ENCODE results near the gene LTA. TPM values are rescaled to one million over a fixed set of nuclear protein-coding genes. Genes with fewer than 3 reads are reported as not detected.
A peak's percentile ranks its signal among the peaks of the same experiment; 100 is the strongest.
"Not testable (repeated sequence)": the region's sequence is repeated elsewhere in the genome, so short reads cannot be mapped to it uniquely, and the experiment has no call there.

Gene LTA
- total RNA-seq, 1 donor from 2014 or later = not detected

GRCh38 chr6:31586008-31586407 lies 13.9 kb downstream of the LTA start, which contains the start of gene LST1:
Gene LST1 (plus strand): TSS chr6:31586277. CDS start chr6:31587300, 1,023 bp downstream.
- DNase-seq (ENCODE audit: low read depth) = no peak

DNA sequence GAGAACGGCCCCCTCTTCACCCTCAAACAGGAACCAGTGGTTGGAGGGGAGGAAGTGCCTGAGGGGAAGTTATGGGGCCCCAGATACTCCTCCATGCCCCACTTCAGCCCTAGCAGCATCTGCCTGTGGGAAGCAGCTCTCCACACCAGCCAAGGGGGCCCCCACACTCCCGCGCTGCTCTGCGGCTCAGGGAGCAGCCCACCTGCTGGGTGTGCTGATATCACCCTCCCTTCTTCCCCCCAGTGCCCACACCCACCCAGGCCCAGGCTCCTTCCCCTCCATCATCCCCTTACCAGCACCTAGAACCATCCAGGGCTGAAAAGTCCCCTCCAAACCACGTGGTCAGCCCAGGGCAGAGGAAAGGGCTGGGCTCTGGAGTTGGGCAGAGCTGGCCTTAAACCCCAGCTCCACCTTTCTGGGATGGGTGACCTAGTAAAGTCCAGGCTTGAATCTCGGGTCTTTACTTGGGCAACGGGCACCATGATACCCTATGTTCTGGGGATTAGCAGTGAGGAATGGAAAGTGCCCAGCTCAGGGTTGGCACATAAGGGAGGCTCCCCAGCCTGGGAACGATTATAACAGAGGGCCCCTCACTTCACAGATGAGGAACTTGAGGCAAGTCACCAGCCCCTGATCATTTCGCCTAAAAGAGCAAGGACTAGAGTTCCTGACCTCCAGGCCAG lies 14.7 kb downstream of the LTA start:
- DNase-seq (ENCODE audit: low read depth) = no peak

DNA sequence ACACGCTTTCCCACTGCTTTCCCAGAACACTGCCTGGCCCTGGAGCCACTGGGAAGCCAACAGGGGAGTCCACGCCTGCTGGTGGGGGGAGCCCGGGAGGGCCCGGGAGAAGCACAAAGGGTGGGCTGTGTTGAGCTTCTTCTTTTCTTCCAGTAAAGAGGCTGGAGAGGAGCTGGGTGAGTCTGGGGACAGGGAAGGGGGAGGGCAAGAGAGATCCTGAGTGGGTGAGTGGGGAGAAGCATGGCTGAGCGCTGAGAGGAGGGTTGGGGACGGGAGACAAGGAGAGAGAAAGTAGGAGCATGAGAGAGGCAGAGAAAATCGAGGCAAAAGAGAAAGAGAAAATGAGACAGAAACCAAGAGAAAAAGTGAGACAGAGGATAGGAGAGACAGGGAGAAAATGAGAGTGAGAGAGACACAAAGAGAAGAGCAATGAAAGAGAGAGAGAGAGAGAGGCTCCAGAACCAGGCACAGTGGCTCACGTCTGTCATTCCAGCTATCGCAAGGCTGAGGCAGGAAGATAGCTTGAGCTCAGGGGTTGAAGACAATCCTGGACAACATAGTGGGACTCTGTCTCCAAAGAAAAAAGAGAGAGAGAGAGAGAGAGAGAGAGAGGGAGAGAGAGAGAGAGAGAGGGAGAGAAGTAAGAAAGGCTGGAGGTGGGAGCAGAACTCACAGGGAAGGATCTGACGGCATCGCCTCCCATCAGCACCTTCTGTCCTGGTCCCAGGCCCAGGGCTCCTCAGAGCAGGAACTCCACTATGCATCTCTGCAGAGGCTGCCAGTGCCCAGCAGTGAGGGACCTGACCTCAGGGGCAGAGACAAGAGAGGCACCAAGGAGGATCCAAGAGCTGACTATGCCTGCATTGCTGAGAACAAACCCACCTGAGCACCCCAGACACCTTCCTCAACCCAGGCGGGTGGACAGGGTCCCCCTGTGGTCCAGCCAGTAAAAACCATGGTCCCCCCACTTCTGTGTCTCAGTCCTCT lies 16.0 kb downstream of the LTA start:
- no peak for DNase-seq (ENCODE audit: low read depth)

DNA sequence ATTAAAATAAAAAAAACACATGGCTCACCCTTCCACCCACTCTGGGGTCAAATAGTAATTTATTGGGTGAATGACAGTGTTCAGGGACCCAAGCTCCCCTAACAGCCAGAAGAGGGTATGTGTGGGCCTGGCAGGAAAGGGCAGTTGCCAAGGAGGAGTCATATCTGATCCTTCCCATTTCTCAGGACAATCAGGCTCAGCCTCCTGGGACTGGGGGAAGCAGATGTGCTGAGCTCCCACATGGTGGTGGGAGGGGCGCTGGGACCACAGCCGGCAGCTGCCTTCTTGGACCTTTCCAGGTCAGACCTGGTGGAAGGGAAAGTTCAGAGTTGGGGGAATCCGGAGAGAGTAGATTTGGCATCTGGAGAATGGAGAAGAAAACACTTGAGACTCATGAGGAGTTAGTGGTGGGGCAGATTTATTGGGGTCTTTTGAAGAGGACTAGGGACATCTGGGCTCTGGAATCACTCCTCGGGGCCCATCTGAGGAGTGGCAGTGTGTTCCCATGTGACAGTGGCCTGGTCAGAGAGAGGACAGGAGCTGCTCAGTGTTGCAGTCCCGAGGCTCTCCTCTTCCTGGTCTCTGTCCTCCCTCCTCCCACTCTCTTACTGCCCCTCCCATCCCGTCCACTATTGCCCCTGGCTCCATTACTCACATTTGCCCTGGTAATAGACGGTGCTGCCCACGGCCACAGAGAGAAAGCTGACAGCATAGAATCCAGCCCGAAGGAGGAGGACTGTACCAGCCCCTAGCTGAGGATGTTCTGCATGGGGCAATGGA lies 17.0 kb downstream of the LTA start:
- peak; percentile 27 for DNase-seq (ENCODE audit: low read depth)

DNA sequence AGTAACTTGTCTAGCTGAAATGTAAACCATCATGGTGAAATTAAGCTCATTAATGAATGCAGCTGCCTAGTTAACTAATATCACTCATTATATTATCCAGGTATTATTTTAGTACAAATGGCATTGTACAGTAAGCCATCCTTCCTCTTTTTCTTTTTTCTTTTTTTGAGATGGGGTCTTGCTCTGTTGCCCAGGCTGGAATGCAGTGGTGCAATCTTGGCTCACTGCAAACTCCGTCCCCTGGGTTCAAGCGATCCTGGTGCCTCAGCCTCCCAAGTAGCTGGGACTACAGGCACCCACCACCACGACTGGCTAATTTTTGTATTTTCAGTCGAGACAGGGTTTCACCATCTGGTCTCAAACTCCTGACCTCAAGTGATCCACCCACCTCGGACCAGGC lies 18.6 kb downstream of the LTA start:
- not testable (repeated sequence) for DNase-seq (ENCODE audit: low read depth)

- DNase-seq (ENCODE audit: low read depth) = no peak
Measured at GRCh38 chr6:31592396-31592771, 20.3 kb downstream of the LTA start.

GRCh38 chr6:31597006-31597405 lies 24.9 kb downstream of the LTA start:
- DNase-seq (ENCODE audit: low read depth) = peak; percentile 24

DNA sequence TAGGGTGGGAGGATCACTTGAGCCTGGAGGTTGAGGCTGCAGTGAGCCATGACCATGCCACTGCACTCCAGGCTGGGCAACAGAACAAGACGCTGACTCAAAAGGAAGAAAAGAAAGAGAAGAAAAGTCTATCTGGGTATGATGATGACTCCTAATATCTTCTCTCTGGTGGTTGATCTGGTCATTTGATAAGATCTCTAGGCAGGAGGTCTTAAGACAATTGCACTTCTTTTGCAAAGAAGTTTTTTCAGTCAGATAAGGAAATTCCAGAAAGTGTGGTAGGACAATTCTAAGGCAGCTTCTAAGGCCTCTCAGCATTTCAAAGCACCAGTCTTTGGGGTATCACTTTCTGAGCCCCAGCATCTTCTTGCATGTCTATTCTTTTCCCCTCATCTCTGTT lies 35.2 kb downstream of the LTA start:
- DNase-seq (ENCODE audit: low read depth) = no peak

GRCh38 chr6:31609519-31610406 lies 37.7 kb downstream of the LTA start:
- no peak for DNase-seq (ENCODE audit: low read depth)

DNA sequence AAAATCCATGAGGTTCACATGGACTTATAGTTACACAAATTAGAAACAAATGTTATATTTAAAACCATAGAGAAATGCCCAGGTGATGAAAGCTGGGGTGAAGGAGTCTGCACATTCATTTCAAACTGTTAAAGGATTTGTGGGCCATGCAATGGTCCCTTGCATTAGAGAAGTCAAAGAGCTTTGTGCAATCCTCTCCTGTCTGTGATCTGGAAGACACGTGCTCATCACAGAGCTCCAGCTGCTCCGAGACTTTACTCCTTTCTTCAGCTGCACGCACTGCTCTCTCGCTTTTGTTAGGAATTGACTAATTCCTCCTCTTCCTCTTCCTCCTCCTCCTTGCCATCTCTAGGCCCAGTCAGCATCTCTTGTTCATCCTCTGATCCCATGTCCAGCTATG lies 38.9 kb downstream of the LTA start:
- no peak for DNase-seq (ENCODE audit: low read depth)

DNA sequence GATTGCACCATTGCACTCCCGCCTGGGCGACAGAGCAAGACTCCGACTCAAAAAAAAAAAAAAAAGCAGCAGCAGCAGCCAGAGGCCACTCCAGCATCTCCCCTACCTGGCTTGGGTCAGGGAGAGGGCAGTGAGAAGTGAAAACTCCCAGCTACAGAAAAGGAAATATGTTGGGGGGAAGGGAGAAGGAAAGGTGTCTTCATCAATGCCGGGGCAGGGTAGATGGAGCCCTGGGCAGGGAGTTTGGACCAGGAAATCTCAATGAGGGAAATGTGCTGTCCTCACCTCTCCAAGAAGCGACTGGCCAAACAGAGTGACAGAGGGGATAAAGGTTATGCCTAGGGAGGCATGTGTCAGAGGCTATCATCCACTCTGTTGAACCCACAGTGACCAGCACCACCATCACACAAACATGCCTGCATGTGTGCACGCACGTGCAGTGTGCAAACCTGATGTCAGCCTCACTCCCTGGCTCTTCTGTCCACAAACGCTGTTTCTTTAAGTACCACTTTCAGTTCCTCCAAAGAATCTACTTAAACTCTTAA lies 42.1 kb downstream of the LTA start:
- DNase-seq (ENCODE audit: low read depth) = no peak

GRCh38 chr6:31614684-31615578 lies 42.8 kb downstream of the LTA start, which contains the start of gene AIF1:
Gene AIF1 (plus strand): TSS chr6:31615234. CDS start chr6:31615330, 96 bp downstream.
- DNase-seq (ENCODE audit: low read depth) = no peak

DNA sequence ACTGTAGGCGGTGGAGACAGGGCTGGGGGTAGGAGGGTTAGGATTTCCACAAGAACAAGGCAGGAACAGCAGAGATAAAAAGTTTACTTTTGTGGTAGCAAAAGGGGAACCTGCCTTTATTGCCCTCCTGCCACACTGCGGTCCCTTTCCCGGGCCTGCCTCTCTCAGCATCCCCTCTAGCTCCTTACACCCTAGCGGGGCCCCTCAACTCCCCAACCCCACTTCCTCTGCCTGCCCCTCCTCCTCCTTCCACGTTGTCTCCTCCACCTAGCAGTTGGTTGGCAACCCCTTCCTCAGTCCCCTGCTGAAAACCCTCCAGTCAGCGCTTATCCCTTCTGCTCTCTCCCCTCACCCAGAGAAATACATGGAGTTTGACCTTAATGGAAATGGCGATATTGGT lies 43.7 kb downstream of the LTA start:
- DNase-seq (ENCODE audit: low read depth) = no peak

DNA sequence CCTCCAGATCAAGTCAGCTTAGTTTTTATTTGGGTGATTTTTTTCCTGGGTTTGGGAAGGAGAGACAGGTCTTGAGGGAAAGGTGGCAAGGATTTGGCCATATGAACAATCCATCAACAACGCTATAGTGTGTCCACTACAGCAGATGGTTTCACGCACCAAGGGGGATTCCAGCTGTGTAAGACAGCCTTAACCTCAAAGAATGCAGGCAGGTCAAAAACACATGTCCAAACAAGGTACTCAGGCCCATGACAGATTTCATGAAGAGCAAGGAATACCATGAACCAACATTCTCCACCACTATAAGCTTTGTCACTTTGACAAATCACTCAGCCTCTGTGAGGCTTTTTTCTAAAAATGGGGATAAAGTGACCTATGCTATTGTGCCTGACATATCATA lies 44.9 kb downstream of the LTA start:
- DNase-seq (ENCODE audit: low read depth) = no peak

GRCh38 chr6:31619805-31620585 lies 47.9 kb downstream of the LTA start:
- peak; percentile 99 for DNase-seq (ENCODE audit: low read depth)

- no peak for DNase-seq (ENCODE audit: low read depth)
Measured at GRCh38 chr6:31620586-31621319, 48.7 kb downstream of the LTA start, which contains the start of gene PRRC2A. Gene PRRC2A (plus strand): TSS chr6:31620715. CDS start chr6:31622790, 2,075 bp downstream.

- no peak for DNase-seq (ENCODE audit: low read depth)
Measured at GRCh38 chr6:31621320-31621939, 49.3 kb downstream of the LTA start.

All from myocyte (in vitro differentiated cells).